Glutamatergic neuron (in vitro differentiated cells): ENCODE measurements around the gene HYAL4. TPM values are rescaled to one million over a fixed set of nuclear protein-coding genes. Genes with fewer than 3 reads are reported as not detected.
A peak's percentile ranks its signal among the peaks of the same experiment; 100 is the strongest.

ENCODE experiments used
- DNase-seq: peaks from one replicate; pipeline ENCODE4 v3.0.0; 2022
- H3K27ac Mint-ChIP-seq: one replicate; pipeline ENCODE4 v1.8.0; 2020; ENCODE audit warnings: mild to moderate bottlenecking, mixed read lengths, inconsistent platforms; ENCODE audit not compliant: unreplicated experiment
- H3K27me3 Mint-ChIP-seq: one replicate; pipeline ENCODE4 v1.8.0; 2020; ENCODE audit warnings: mild to moderate bottlenecking, moderate library complexity, mixed read lengths, inconsistent platforms; ENCODE audit not compliant: unreplicated experiment
- H3K36me3 Mint-ChIP-seq: one replicate; pipeline ENCODE4 v1.8.0; 2020; ENCODE audit warnings: mild to moderate bottlenecking, mixed read lengths, inconsistent platforms; ENCODE audit not compliant: unreplicated experiment
- H3K4me1 Mint-ChIP-seq: one replicate; pipeline ENCODE4 v1.8.0; 2020; ENCODE audit warnings: mild to moderate bottlenecking, low read depth, mixed read lengths, inconsistent platforms; ENCODE audit not compliant: unreplicated experiment
- H3K4me3 Mint-ChIP-seq: one replicate; pipeline ENCODE4 v1.8.0; 2020; ENCODE audit warnings: mild to moderate bottlenecking, mixed read lengths, inconsistent platforms; ENCODE audit not compliant: unreplicated experiment
- H3K9me3 Mint-ChIP-seq: one replicate; pipeline ENCODE4 v1.8.0; 2020; ENCODE audit warnings: mild to moderate bottlenecking, moderate library complexity, mixed read lengths, inconsistent platforms; ENCODE audit not compliant: unreplicated experiment
- CTCF ChIP-seq: fragments of 200-600 bp; sonication (generic); IDR thresholded peaks from one replicate; pipeline ENCODE4 v1.5.0; 2021; ENCODE audit not compliant: partially characterized antibody, unreplicated experiment
- total RNA-seq: library from RNA; stranded (reverse); fragmentation: NEBNext Ultra II Directional; extraction: Animal tissue kit (Norgen Biotek cat#: 25700); gene quantifications from one replicate; pipeline ENCODE4 v1.2.1, GENCODE V29; 2021; ENCODE audit not compliant: unreplicated experiment

HYAL4 gene
- total RNA-seq, 1 donor from 2014 or later, result not detected

- Mint-ChIP-seq H3K4me3 (no peak overlapping the region), H3K36me3 (peaks cover 4% of the 10 kb centered on the region), H3K27me3 (no peaks in the 10 kb centered on the region), H3K9me3 (peaks cover 4% of the 10 kb centered on the region), H3K4me1 (no peaks in the 10 kb centered on the region), H3K27ac (no peak overlapping the region)
- TF ChIP-seq CTCF, result no peak
- DNase-seq, result no peak
Measured at GRCh38 chr7:123864966-123865365, 20.0 kb downstream of the HYAL4 start.

- H3K27me3 Mint-ChIP-seq, result no peaks in the 10 kb centered on the region
- peak; percentile 23 for DNase-seq
- no peak overlapping the region for H3K4me3 Mint-ChIP-seq
- H3K4me1 Mint-ChIP-seq, result no peaks in the 10 kb centered on the region
- H3K36me3 Mint-ChIP-seq, result peaks cover 4% of the 10 kb centered on the region
- peaks cover 4% of the 10 kb centered on the region for H3K9me3 Mint-ChIP-seq
- H3K27ac Mint-ChIP-seq, result no peak overlapping the region
- TF ChIP-seq CTCF, result peak; percentile 89
Measured at GRCh38 chr7:123865517-123866117, 20.6 kb downstream of the HYAL4 start.

GRCh38 chr7:123867225-123867624, 22.3 kb downstream of the HYAL4 start:
- Mint-ChIP-seq H3K27me3 (no peaks in the 10 kb centered on the region), H3K4me3 (no peak overlapping the region), H3K9me3 (peaks cover 4% of the 10 kb centered on the region), H3K4me1 (no peaks in the 10 kb centered on the region), H3K36me3 (peaks cover 4% of the 10 kb centered on the region), H3K27ac (no peak overlapping the region)
- no peak for DNase-seq
- TF ChIP-seq CTCF, result no peak

GRCh38 chr7:123871998-123872867, 27.3 kb downstream of the HYAL4 start:
- Mint-ChIP-seq H3K4me1 (no peaks in the 10 kb centered on the region), H3K27me3 (no peaks in the 10 kb centered on the region), H3K9me3 (peaks cover 3% of the 10 kb centered on the region), H3K27ac (no peak overlapping the region), H3K36me3 (no peaks in the 10 kb centered on the region), H3K4me3 (no peak overlapping the region)
- DNase-seq, result peak; percentile 54
- no peak for TF ChIP-seq CTCF

- TF ChIP-seq CTCF, result no peak
- Mint-ChIP-seq H3K9me3 (peaks cover 3% of the 10 kb centered on the region), H3K27me3 (no peaks in the 10 kb centered on the region), H3K4me3 (no peak overlapping the region), H3K27ac (no peak overlapping the region), H3K36me3 (no peaks in the 10 kb centered on the region), H3K4me1 (no peaks in the 10 kb centered on the region)
- DNase-seq, result no peak
Measured at GRCh38 chr7:123872908-123873307, 27.9 kb downstream of the HYAL4 start.
